Fibroblast of pulmonary artery (primary cell): ENCODE results near the gene GPR142.

ENCODE experiments used
- DNase-seq: peaks from one replicate; pipeline ENCODE4 v3.0.0-alpha.2; 2010; ENCODE audit warnings: low read depth
- H3K4me3 ChIP-seq: replicated peaks from 2 replicates; pipeline ENCODE4 v1.5.1; 2011; ENCODE audit warnings: low read depth, mild to moderate bottlenecking, control low read depth, low read length, moderate library complexity
- TF ChIP-seq, protein P1 (sequence below): IDR thresholded peaks from 2 replicates; pipeline ENCODE4 v1.5.1; 2011; ENCODE audit warnings: mild to moderate bottlenecking, control low read depth, low read length, inconsistent platforms; ENCODE audit errors: missing control alignments

Gene GPR142

GRCh38 chr17:74357466-74357809 is 9.9 kb upstream of the GPR142 start:
- H3K4me3 ChIP-seq, result no peak overlapping the region
- DNase-seq, result no peak
- TF ChIP-seq, protein P1, sequence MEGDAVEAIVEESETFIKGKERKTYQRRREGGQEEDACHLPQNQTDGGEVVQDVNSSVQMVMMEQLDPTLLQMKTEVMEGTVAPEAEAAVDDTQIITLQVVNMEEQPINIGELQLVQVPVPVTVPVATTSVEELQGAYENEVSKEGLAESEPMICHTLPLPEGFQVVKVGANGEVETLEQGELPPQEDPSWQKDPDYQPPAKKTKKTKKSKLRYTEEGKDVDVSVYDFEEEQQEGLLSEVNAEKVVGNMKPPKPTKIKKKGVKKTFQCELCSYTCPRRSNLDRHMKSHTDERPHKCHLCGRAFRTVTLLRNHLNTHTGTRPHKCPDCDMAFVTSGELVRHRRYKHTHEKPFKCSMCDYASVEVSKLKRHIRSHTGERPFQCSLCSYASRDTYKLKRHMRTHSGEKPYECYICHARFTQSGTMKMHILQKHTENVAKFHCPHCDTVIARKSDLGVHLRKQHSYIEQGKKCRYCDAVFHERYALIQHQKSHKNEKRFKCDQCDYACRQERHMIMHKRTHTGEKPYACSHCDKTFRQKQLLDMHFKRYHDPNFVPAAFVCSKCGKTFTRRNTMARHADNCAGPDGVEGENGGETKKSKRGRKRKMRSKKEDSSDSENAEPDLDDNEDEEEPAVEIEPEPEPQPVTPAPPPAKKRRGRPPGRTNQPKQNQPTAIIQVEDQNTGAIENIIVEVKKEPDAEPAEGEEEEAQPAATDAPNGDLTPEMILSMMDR, result no peak

GRCh38 chr17:74358697-74359096 is 8.6 kb upstream of the GPR142 start:
- TF ChIP-seq, protein P1, result no peak
- no peak for DNase-seq
- H3K4me3 ChIP-seq, result no peak overlapping the region

- no peak overlapping the region for H3K4me3 ChIP-seq
- TF ChIP-seq, protein P1, result no peak
- DNase-seq, result no peak
Observed at GRCh38 chr17:74359916-74360315, 7.4 kb upstream of the GPR142 start.

- H3K4me3 ChIP-seq, result no peak overlapping the region
- TF ChIP-seq, protein P1, result no peak
- no peak for DNase-seq
Observed at GRCh38 chr17:74360899-74361229, 6.4 kb upstream of the GPR142 start.

DNA sequence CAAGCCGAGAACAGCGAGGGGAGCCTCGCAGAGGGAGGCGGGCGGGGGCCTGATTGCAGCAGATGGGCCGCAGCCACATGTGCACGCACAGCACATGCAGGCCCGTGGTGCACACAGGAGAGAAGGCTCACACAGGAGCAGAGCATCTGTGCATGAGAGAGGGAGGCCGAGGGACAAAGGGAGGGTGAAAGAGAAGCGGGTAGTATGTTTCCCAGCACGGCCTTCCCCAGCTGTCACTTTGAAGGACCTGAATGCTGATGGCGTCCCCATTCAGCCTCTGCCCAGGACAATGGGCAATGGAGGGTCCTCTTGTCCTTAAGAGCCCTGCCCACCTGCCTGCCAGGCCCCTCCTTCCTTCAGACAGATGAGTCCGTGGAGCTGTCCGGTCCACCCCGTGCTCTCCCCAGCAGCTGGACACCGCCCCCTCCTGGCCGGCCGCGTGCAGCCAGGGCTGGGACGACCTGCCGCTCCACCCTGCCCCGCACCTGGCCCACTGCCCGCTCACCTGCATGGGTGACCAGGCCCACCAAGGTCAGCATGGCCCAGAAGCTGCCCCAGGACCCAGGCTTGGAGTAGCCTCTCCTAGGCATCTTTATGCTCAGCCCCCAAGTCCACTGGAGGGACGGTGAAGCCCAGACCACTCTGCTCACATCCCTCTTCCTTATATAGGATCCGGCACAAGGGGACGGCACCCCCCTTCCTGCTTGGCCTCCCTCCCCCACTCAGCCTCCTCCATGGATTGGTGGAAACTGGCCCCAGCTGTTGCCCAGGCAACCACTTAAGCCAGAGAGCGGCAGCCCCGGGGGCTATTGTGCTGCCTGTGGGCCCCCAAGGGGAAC is 5.9 kb upstream of the GPR142 start, which contains the start of gene BTBD17:
TSS of gene BTBD17 (minus strand) at position 639 of the 839 bp plus-strand sequence. CDS start at position 590, 49 bp downstream.
- peak; percentile 46 for DNase-seq
- no peak within 1 kb of the TSS for H3K4me3 ChIP-seq
- TF ChIP-seq, protein P1, result peak; percentile 57

DNA sequence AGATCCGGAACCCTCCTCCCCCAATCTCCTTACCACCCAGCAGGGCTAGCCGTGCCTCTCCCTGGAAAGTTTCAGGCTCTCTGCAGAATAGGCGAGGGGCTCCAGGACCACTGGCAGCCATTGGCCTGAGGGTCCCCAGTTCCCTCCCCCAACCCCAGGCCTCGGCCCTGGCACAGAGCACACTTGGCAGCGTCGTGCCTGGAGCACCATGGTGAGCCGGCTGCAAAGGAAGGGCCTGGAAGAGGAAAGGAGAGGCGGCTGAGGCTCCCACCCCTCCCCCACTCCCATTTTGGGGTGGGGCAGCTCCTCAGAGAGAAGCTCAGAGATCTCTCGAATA is 5.3 kb upstream of the GPR142 start:
- TF ChIP-seq, protein P1, result no peak
- no peak for DNase-seq
- H3K4me3 ChIP-seq, result no peak overlapping the region
